ENCODE results near the gene PSMD13. TPM values are rescaled to one million over a fixed set of nuclear protein-coding genes. Genes with fewer than 3 reads are reported as not detected.
A peak's percentile ranks its signal among the peaks of the same experiment; 100 is the strongest.

Gene PSMD13
- total and polyA plus RNA-seq, 2 of the 13 experiments (the other 11 are each of a cell fraction or from before 2014, with no cell fraction given): 83.0 to 117 TPM

DNA sequence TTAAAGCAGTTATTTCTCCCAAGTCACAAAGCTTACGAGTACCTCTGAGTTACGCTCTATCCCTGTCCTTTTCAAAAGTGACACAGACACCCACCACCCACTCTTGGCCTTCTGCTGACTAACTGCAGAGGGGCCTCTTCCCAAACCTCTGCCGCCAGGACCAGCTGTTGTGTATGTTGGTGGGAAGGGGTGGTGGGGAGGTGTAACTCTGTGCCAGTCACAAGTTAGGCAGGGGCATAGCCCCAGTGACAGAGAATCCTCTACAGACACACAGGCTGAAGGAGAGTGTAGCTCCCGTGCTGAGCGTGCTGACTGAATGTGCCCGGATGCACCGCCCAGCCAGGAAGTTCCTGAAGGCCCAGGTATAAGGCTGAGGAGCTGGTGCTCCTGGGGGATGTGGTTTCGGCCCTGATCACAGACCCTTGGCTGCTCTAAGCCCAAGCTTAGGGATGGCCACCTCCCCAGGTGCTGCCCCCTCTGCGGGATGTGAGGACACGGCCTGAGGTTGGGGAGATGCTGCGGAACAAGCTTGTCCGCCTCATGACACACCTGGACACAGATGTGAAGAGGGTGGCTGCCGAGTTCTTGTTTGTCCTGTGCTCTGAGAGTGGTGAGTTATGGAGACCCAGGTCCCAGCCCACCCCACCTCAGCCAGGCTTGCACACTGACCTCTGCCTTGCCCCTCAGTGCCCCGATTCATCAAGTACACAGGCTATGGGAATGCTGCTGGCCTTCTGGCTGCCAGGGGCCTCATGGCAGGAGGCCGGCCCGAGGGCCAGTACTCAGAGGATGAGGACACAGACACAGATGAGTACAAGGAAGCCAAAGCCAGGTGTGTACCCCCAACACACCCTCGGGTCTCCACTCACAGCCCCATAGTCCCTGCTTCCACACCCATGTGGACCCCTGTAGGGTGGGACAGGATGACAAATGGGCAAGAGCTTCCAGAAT, 24.4 kb upstream of the PSMD13 start:
- Histone ChIP-seq H3K9me3 (ENCODE audit: low read length) (no peaks in the 10 kb centered on the region), H3K9ac (ENCODE audit: insufficient read depth, low read depth, low read length) (no peak overlapping the region), H3K4me1 (ENCODE audit: insufficient read depth, low read length) (peaks cover 40% of the 10 kb centered on the region), H3K4me2 (ENCODE audit: low read depth, low read length) (no peak overlapping the region), H3K79me2 (ENCODE audit: insufficient read depth, low read length) (peaks cover 26% of the 10 kb centered on the region), H3K27ac (ENCODE audit: extremely low read length, insufficient read depth, low read length) (no peak overlapping the region), H3K27me3 (ENCODE audit: control insufficient read depth in 1 of 2, insufficient read depth in 2 of 2, low read length in 2 of 2) (no peaks in the 10 kb centered on the region; a peak in 1 of 5 replicates), H3K36me3 (replicated peaks in 1 of 2; ENCODE audit: control insufficient read depth in 1 of 2, insufficient read depth in 2 of 2, low read length in 2 of 2) (peaks cover 36 to 59% of the 10 kb centered on the region in 2 experiments), H4K20me1 (ENCODE audit: insufficient read depth, low read length) (no peaks in the 10 kb centered on the region; the same call in 1 of the 2 replicates), H3K4me3 (replicated peaks in 1 of 3; ENCODE audit: insufficient read depth in 1 of 3, low read depth in 2 of 3, low read length in 3 of 3) (no peak overlapping the region), H2AFZ (ENCODE audit: low read length) (no peak overlapping the region)
- FAIRE-seq: no peak
- in situ Hi-C loops (cut with HindIII; ENCODE audit: extremely low pct_ligation_motif_present, low pct_unique_long_range_greater_than_20kb): no loop called here
- intact Hi-C loops (cut with micrococcal nuclease; ENCODE audit: unreplicated experiment): no loop called here
- WGBS (ENCODE audit: low lambda C conversion rate): 93% methylated on average over 5 of the region's 17 CpGs
- no TSS peak for BruUV-seq (replicated peaks)
- POLR2A ChIA-PET: no interaction called here
- DNase-seq (ENCODE audit: low spot score): no peak
- TF ChIP-seq ZNF512 (CRISPR knock-in tag; IDR thresholded peaks at IDR 0.05): no peak
- peak; percentile 63 for TF ChIP-seq AGO2 (optimal IDR thresholded peaks at IDR 0.05; ENCODE audit: low read depth, low read length)
- TF ChIP-seq RBFOX2 (IDR thresholded peaks at IDR 0.05; ENCODE audit: low read depth, low read length): peak; percentile 28; the same call in 1 of the 2 replicates
- CTCF ChIA-PET (ENCODE audit: low intra/inter-chr PET ratio, low total read pairs): no interaction called here
- no peak for ATAC-seq

DNA sequence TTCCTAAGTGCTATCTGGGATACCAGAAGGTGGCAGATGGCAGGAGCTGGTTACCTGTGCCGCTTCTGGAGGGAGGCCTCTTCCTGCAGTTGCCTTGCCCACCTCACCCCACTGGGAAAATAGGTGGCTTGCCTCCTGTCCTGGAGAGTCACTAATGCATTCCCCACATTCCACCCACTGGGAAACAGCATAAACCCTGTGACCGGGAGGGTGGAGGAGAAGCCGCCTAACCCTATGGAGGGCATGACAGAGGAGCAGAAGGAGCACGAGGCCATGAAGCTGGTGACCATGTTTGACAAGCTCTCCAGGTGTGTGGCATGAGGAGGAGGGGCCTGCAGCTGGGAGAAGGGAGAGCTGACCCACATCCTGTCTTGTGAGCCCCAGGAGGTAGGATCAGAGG, 23.7 kb upstream of the PSMD13 start:
- CTCF ChIA-PET (ENCODE audit: low intra/inter-chr PET ratio, low total read pairs): no interaction called here
- in situ Hi-C loops (cut with HindIII; ENCODE audit: extremely low pct_ligation_motif_present, low pct_unique_long_range_greater_than_20kb): no loop called here
- no peak for TF ChIP-seq RNF2 (conservative IDR thresholded peaks at IDR 0.05; ENCODE audit: low read depth)
- TF ChIP-seq BRD4 (CRISPR knock-in tag; IDR thresholded peaks at IDR 0.05): no peak
- TF ChIP-seq ZNF326 (CRISPR knock-in tag; IDR thresholded peaks at IDR 0.05; ENCODE audit: borderline replicate concordance): no peak
- no peak for TF ChIP-seq PRMT3 (CRISPR knock-in tag; IDR thresholded peaks at IDR 0.05; ENCODE audit: borderline replicate concordance, low read depth)

More for the DNA sequence above, 23.7 kb upstream of the PSMD13 start:
- peaks cover 36 to 60% of the 10 kb centered on the region in 2 experiments for H3K36me3 ChIP-seq (replicated peaks in 1 of 2; ENCODE audit: control insufficient read depth in 1 of 2, insufficient read depth in 2 of 2, low read length in 2 of 2)
- WGBS (ENCODE audit: low lambda C conversion rate): 92% methylated on average over 4 of the region's 4 CpGs
- no peak overlapping the region for H3K27ac ChIP-seq (ENCODE audit: extremely low read length, insufficient read depth, low read length)
- H3K4me1 ChIP-seq (ENCODE audit: insufficient read depth, low read length): peaks cover 42% of the 10 kb centered on the region
- H3K4me3 ChIP-seq (replicated peaks in 1 of 3; ENCODE audit: insufficient read depth in 1 of 3, low read depth in 2 of 3, low read length in 3 of 3): no peak overlapping the region
- peaks cover 25% of the 10 kb centered on the region for H3K79me2 ChIP-seq (ENCODE audit: insufficient read depth, low read length)
- no peaks in the 10 kb centered on the region; the same call in 1 of the 2 replicates for H4K20me1 ChIP-seq (ENCODE audit: insufficient read depth, low read length)
- no peaks in the 10 kb centered on the region; a peak in 1 of 5 replicates for H3K27me3 ChIP-seq (ENCODE audit: control insufficient read depth in 1 of 2, insufficient read depth in 2 of 2, low read length in 2 of 2)
- intact Hi-C loops (cut with micrococcal nuclease; ENCODE audit: unreplicated experiment): no loop called here
- POLR2A ChIA-PET: no interaction called here
- H3K4me2 ChIP-seq (ENCODE audit: low read depth, low read length): no peak overlapping the region
- ATAC-seq (no peak), DNase-seq (ENCODE audit: low spot score) (no peak), FAIRE-seq (no peak)
- H3K9me3 ChIP-seq (ENCODE audit: low read length): no peaks in the 10 kb centered on the region
- no peak overlapping the region for H3K9ac ChIP-seq (ENCODE audit: insufficient read depth, low read depth, low read length)
- no peak overlapping the region for H2AFZ ChIP-seq (ENCODE audit: low read length)
- no TSS peak for BruUV-seq (replicated peaks)

Data from HepG2 (cell line).